Body of pancreas (tissue), 4 donors: ENCODE measurements around the gene STPG4.

Experiments
- CTCF ChIP-seq, 7 experiments: fragments of 450-650 bp in 4 of 7; fragments of 200-600 bp in 3 of 7; sonication (generic) in 3 of 7; IDR thresholded peaks; one replicate each; pipeline ENCODE4 v1.5.1; 2016 to 2019; ENCODE audit warnings: antibody characterized with exemption in 7 of 7
- POLR2A ChIP-seq, 3 donors: fragments of 450-650 bp; IDR thresholded peaks; one replicate each; pipeline ENCODE4 v1.6.1; 2016; ENCODE audit warnings: antibody characterized with exemption in 3 of 3, mild to moderate bottlenecking in 2 of 3

GRCh38 chr2:47086054-47086471 is 69.0 kb downstream of the STPG4 start:
- TF ChIP-seq CTCF (IDR thresholded peaks at IDR 0.05) (no peak), POLR2A (IDR thresholded peaks at IDR 0.05) (no peak)
